Endothelial cell of umbilical vein (primary cell): Measurements from ENCODE around the gene PITPNM3. TPM values are rescaled to one million over a fixed set of nuclear protein-coding genes. Genes with fewer than 3 reads are reported as not detected.

ENCODE experiments used
- BruUV-seq: library from RNA; stranded (reverse); fragments of 400-500 nt; replicated peaks from 2 replicates; lab custom pipeline; 2021; lab: Mats Ljungman, UMichigan
- CTCF ChIA-PET: fragments of 300-600, 350-600 bp; sonication (Branson Sonifier 250); formaldehyde crosslinking; loops from one replicate; lab custom pipeline; 2021; ENCODE audit warnings: antibody characterized with exemption, inconsistent platforms; lab: Charles Lee
- POLR2A ChIA-PET: fragments of 300-600, 350-600 bp; sonication (Branson Sonifier 250); formaldehyde crosslinking; loops from one replicate; lab custom pipeline; 2021; ENCODE audit warnings: antibody characterized with exemption, inconsistent platforms; lab: Charles Lee
- DNase-seq: peaks from one replicate; pipeline ENCODE4 v3.0.0-alpha.2; 2011; ENCODE audit warnings: low read depth, low spot score
- FAIRE-seq: peaks from 2 replicates; lab custom pipeline; 2011; peaks lifted over from hg19 to GRCh38; lab: Jason Lieb, UNC
- H2AFZ ChIP-seq: 2 replicates; pipeline ENCODE4 v1.6.0; 2012; ENCODE audit warnings: low read depth, low read length, control low read depth, inconsistent platforms
- H3K27ac ChIP-seq: 2 replicates; pipeline ENCODE4 v1.5.1; 2011; ENCODE audit warnings: low read depth, mild to moderate bottlenecking, control low read depth, low read length, moderate library complexity; ENCODE audit not compliant: insufficient read depth
- H3K27me3 ChIP-seq, 2 experiments: 2 replicates each; pipeline versions ENCODE4 v1.6.0 to v1.6.1; 2011; ENCODE audit warnings: low read length in 2 of 2, mixed read lengths in 1 of 2; ENCODE audit not compliant: control insufficient read depth in 2 of 2, insufficient read depth in 2 of 2
- H3K36me3 ChIP-seq, 2 experiments: 2 replicates in 1 of 2; 3 replicates in 1 of 2; pipeline ENCODE4 v1.5.1; 2011; ENCODE audit warnings: low read length in 2 of 2, mild to moderate bottlenecking in 1 of 2, moderate library complexity in 1 of 2; ENCODE audit not compliant: control insufficient read depth in 2 of 2, insufficient read depth in 2 of 2; ENCODE audit errors: extremely low read depth in 1 of 2
- H3K4me1 ChIP-seq: 3 replicates; pipeline ENCODE4 v1.5.1; 2011; ENCODE audit warnings: mild to moderate bottlenecking, low read length; ENCODE audit not compliant: control insufficient read depth, insufficient read depth; ENCODE audit errors: extremely low read depth
- H3K4me2 ChIP-seq: 2 replicates; pipeline ENCODE4 v1.6.1; 2011; ENCODE audit warnings: low read length, control low read depth, mixed read lengths; ENCODE audit not compliant: insufficient read depth
- H3K4me3 ChIP-seq, 3 experiments: fragments of 200-600 bp in 1 of 3; sonication (generic), shearing (Covaris generic) in 1 of 3; replicated peaks in 1 of 3; 2 replicates each; pipeline ENCODE4 v1.5.1; 2011 to 2016; ENCODE audit warnings: control low read depth in 3 of 3, low read length in 3 of 3, mild to moderate bottlenecking in 2 of 3, inconsistent platforms in 1 of 3, low read depth in 1 of 3, moderate library complexity in 1 of 3; ENCODE audit not compliant: insufficient read depth in 1 of 3
- H3K79me2 ChIP-seq: 2 replicates; pipeline ENCODE4 v1.6.0; 2012; ENCODE audit warnings: low read length, inconsistent platforms; ENCODE audit not compliant: control insufficient read depth, insufficient read depth
- H3K9ac ChIP-seq: replicated peaks from 2 replicates; pipeline ENCODE3; 2011; ENCODE audit warnings: low read length, control low read depth; ENCODE audit not compliant: insufficient read depth; ENCODE audit errors: extremely low read depth
- H3K9me1 ChIP-seq: replicated peaks from 3 replicates; pipeline ENCODE4 v1.6.0; 2011; ENCODE audit warnings: mild to moderate bottlenecking, low read length; ENCODE audit not compliant: control insufficient read depth, insufficient read depth; ENCODE audit errors: extremely low read depth
- H3K9me3 ChIP-seq: replicated peaks from 2 replicates; pipeline ENCODE4 v1.5.1; 2012; ENCODE audit warnings: low read length, inconsistent platforms; ENCODE audit not compliant: control insufficient read depth, insufficient read depth
- H4K20me1 ChIP-seq: replicated peaks from 2 replicates; pipeline ENCODE3; 2011; ENCODE audit warnings: mild to moderate bottlenecking, low read length; ENCODE audit not compliant: control insufficient read depth, insufficient read depth; ENCODE audit errors: extremely low read depth
- FOS ChIP-seq: IDR thresholded peaks from 2 replicates; pipeline ENCODE4 v1.6.1; 2011; ENCODE audit warnings: mild to moderate bottlenecking, low read length, moderate library complexity, borderline replicate concordance; ENCODE audit not compliant: insufficient read depth
- GATA2 ChIP-seq: IDR thresholded peaks from 2 replicates; pipeline ENCODE4 v1.7.0; 2011; ENCODE audit warnings: low read depth, mild to moderate bottlenecking, moderate library complexity, mixed read lengths, low read length; ENCODE audit not compliant: insufficient read length, insufficient read depth
- MYC ChIP-seq: IDR thresholded peaks from one replicate; pipeline ENCODE4 v1.6.1; 2011; ENCODE audit warnings: mild to moderate bottlenecking, low read depth, low read length
- POLR2AphosphoS5 ChIP-seq: IDR thresholded peaks from 2 replicates; pipeline ENCODE4 v1.6.1; 2012; ENCODE audit warnings: low read depth, mild to moderate bottlenecking, control low read depth, low read length, moderate library complexity; ENCODE audit not compliant: insufficient read depth
- dilution Hi-C: fragments of 300-500 bp; cut with MboI; formaldehyde crosslinking; loops from one replicate; pipeline ENCODE4 v1.15.0; 2019; ENCODE audit warnings: low sequenced_read_pairs; ENCODE audit not compliant: extremely low pct_ligation_motif_present
- intact Hi-C: fragments of 100-400 bp; cut with micrococcal nuclease; formaldehyde crosslinking; loops from one replicate; pipeline ENCODE4 v1.10.0; 2022
- polyA plus RNA-seq, 4 experiments: library from polyadenylated mRNA; depleted of rRNA in 3 of 4; stranded (reverse) in 3 of 4; unstranded in 1 of 4; fragments of >200 nt; gene quantifications; 2 replicates each; pipeline versions ENCODE4 v1.2.1 to v1.2.3, GENCODE V29; 2011 to 2012; ENCODE audit warnings: missing spikeins in 1 of 4
- total RNA-seq: library from RNA; stranded (reverse); gene quantifications from 2 replicates; pipeline ENCODE4 v1.2.3, GENCODE V29; 2021

The PITPNM3 gene
- total and polyA plus RNA-seq, 2 donors (not counting 3 experiments of a cell fraction or from before 2014, with no cell fraction given): 1.0 to 1.9 TPM

- H3K27ac ChIP-seq: no peak overlapping the region
- H3K79me2 ChIP-seq: no peaks in the 10 kb centered on the region
- peak overlapping the region; percentile 37 for H3K4me2 ChIP-seq
- H4K20me1 ChIP-seq: no peaks in the 10 kb centered on the region
- H3K36me3 ChIP-seq: peaks cover 2 to 6% of the 10 kb centered on the region in 2 experiments
- dilution Hi-C loops (no loop called here), intact Hi-C loops (loop anchor here (1.0 to 5.0 kb wide), 2 partner anchors 68 to 102 kb away; no protein-coding TSS in a partner anchor)
- no peak for FAIRE-seq
- no peak for TF ChIP-seq FOS
- H3K9me1 ChIP-seq: no peaks in the 10 kb centered on the region
- no peaks in the 10 kb centered on the region for H3K9me3 ChIP-seq
- H3K4me3 ChIP-seq: no peak overlapping the region
- no peak for DNase-seq
- H2AFZ ChIP-seq: no peak overlapping the region
- H3K27me3 ChIP-seq: no peaks in the 10 kb centered on the region
- no peak overlapping the region for H3K9ac ChIP-seq
- no TSS peak for BruUV-seq
- H3K4me1 ChIP-seq: peaks cover 14% of the 10 kb centered on the region
- CTCF ChIA-PET: interaction anchor here (1.1 to 5.9 kb wide), 5 partner anchors 10 to 102 kb away, joined by 3 to 77 read pairs (median 3); no protein-coding TSS in a partner anchor
- POLR2A ChIA-PET: no interaction called here
Measured at GRCh38 chr17:6575596-6575988, 19.2 kb upstream of the PITPNM3 start.

GRCh38 chr17:6574687-6575595, 18.6 kb upstream of the PITPNM3 start:
- Histone ChIP-seq H3K9ac (no peak overlapping the region), H3K4me2 (peak overlapping the region; percentile 37), H3K9me3 (no peaks in the 10 kb centered on the region), H2AFZ (peak overlapping the region; percentile 46), H3K36me3 (peaks cover 2 to 6% of the 10 kb centered on the region in 2 experiments), H3K27me3 (no peaks in the 10 kb centered on the region), H3K4me1 (peaks cover 14% of the 10 kb centered on the region), H3K79me2 (no peaks in the 10 kb centered on the region), H4K20me1 (no peaks in the 10 kb centered on the region), H3K27ac (peak overlapping the region; percentile 19), H3K9me1 (no peaks in the 10 kb centered on the region), H3K4me3 (no peak overlapping the region)
- no TSS peak for BruUV-seq
- DNase-seq (peak; percentile 69), FAIRE-seq (peak; percentile 85)
- POLR2A ChIA-PET: no interaction called here
- TF ChIP-seq FOS: peak; percentile 56
- peak; percentile 56 for TF ChIP-seq POLR2AphosphoS5
- peak; percentile 27 for TF ChIP-seq GATA2
- TF ChIP-seq MYC: no peak
- intact Hi-C loops: loop anchor here (1.0 to 5.0 kb wide), 2 partner anchors 68 to 102 kb away; no protein-coding TSS in a partner anchor
- CTCF ChIA-PET: interaction anchor here (0.8 to 5.9 kb wide), 9 partner anchors 9 to 988 kb away, joined by 3 to 77 read pairs (median 3); no protein-coding TSS in a partner anchor
- dilution Hi-C loops: no loop called here
